GM19025 (cell line): ENCODE data around the gene LRP1B.
"Not testable (repeated sequence)": the region's sequence is repeated elsewhere in the genome, so short reads cannot be mapped to it uniquely, and the experiment has no call there.

Source experiments
- ATAC-seq: cut with Tn5 transposase; IDR thresholded peaks from one replicate; pipeline ENCODE4 v1.9.1; 2021; ENCODE audit warnings: mild to moderate bottlenecking, low read depth, moderate library complexity; ENCODE audit not compliant: unreplicated experiment

LRP1B gene

GRCh38 chr2:140683658-140684057 lies 1447.2 kb downstream of the LRP1B start:
- ATAC-seq: no peak

GRCh38 chr2:140680862-140681261 lies 1450.0 kb downstream of the LRP1B start:
- ATAC-seq: no peak

GRCh38 chr2:140679752-140680151 lies 1451.1 kb downstream of the LRP1B start:
- no peak for ATAC-seq

GRCh38 chr2:140669911-140670310 lies 1460.9 kb downstream of the LRP1B start:
- no peak for ATAC-seq

GRCh38 chr2:140667203-140667602 lies 1463.6 kb downstream of the LRP1B start:
- ATAC-seq: no peak

- ATAC-seq: no peak
These were observed 1468.3 kb downstream of the LRP1B start for GRCh38 chr2:140662504-140662903.

- no peak for ATAC-seq
These were observed 1471.8 kb downstream of the LRP1B start for GRCh38 chr2:140658760-140659692.

GRCh38 chr2:140657657-140658056 lies 1473.2 kb downstream of the LRP1B start:
- no peak for ATAC-seq

- no peak for ATAC-seq
These were observed 1476.3 kb downstream of the LRP1B start for GRCh38 chr2:140654565-140654964.

GRCh38 chr2:140650825-140651224 lies 1480.0 kb downstream of the LRP1B start:
- no peak for ATAC-seq

GRCh38 chr2:140650134-140650533 lies 1480.7 kb downstream of the LRP1B start:
- ATAC-seq: not testable (repeated sequence)

- ATAC-seq: no peak
These were observed 1482.4 kb downstream of the LRP1B start for GRCh38 chr2:140648393-140648792.

GRCh38 chr2:140643761-140644187 lies 1487.0 kb downstream of the LRP1B start:
- ATAC-seq: no peak

- no peak for ATAC-seq
These were observed 1489.7 kb downstream of the LRP1B start for GRCh38 chr2:140641163-140641562.

- ATAC-seq: peak; percentile 60
These were observed 1491.2 kb downstream of the LRP1B start for GRCh38 chr2:140639628-140640027.

GRCh38 chr2:140630557-140630956 lies 1500.3 kb downstream of the LRP1B start:
- no peak for ATAC-seq

- no peak for ATAC-seq
These were observed 1502.9 kb downstream of the LRP1B start for GRCh38 chr2:140627885-140628284.

GRCh38 chr2:140627136-140627535 lies 1503.7 kb downstream of the LRP1B start:
- no peak for ATAC-seq

GRCh38 chr2:140624200-140624599 lies 1506.6 kb downstream of the LRP1B start:
- no peak for ATAC-seq

- ATAC-seq: no peak
These were observed 1509.0 kb downstream of the LRP1B start for GRCh38 chr2:140621583-140622362.

GRCh38 chr2:140604788-140605187 lies 1526.0 kb downstream of the LRP1B start:
- ATAC-seq: no peak
